Left lung (tissue), 10 donors: ENCODE results near the gene RNF144A. TPM values are rescaled to one million over a fixed set of nuclear protein-coding genes. Genes with fewer than 3 reads are reported as not detected.
A peak's percentile ranks its signal among the peaks of the same experiment; 100 is the strongest.

Source experiments
- ATAC-seq: fragments of 200-7000 bp; cut with Tn5 transposase; one replicate; pipeline ENCODE4 v1.9.1; 2020; ENCODE audit warnings: moderate library complexity
- DNase-seq, 4 donors: peaks; one replicate each; pipeline ENCODE4 v3.0.0-alpha.2; 2013 to 2020
- H3K27ac ChIP-seq, 2 donors: fragments of 200-600 bp; sonication (generic) in 1 of 2; one replicate each; pipeline versions ENCODE4 v1.5.0 to v1.8.0; 2020 to 2021
- H3K27me3 ChIP-seq, 2 donors: fragments of 200-600 bp; sonication (generic) in 1 of 2; one replicate each; pipeline versions ENCODE4 v1.5.0 to v1.8.0; 2020 to 2021
- H3K36me3 ChIP-seq, 2 donors: fragments of 200-600 bp; sonication (generic) in 1 of 2; one replicate each; pipeline versions ENCODE4 v1.5.0 to v1.8.0; 2020 to 2021
- H3K4me1 ChIP-seq, 2 donors: fragments of 200-600 bp; one replicate each; pipeline ENCODE4 v1.8.0; 2021
- H3K4me3 ChIP-seq, 2 donors: fragments of 200-600 bp; sonication (generic) in 1 of 2; one replicate each; pipeline versions ENCODE4 v1.5.0 to v1.8.0; 2020 to 2021; ENCODE audit warnings: mild to moderate bottlenecking in 1 of 2
- H3K9me3 ChIP-seq, 2 donors: fragments of 200-600 bp; sonication (generic) in 1 of 2; one replicate each; pipeline versions ENCODE4 v1.5.0 to v1.8.0; 2020 to 2021
- CTCF ChIP-seq, 2 donors: fragments of 200-600 bp; sonication (generic) in 1 of 2; IDR thresholded peaks; one replicate each; pipeline versions ENCODE4 v1.5.0 to v1.8.0; 2021; ENCODE audit warnings: antibody characterized with exemption in 2 of 2
- intact Hi-C, 2 donors: fragments of 100-400 bp; cut with DNase I; formaldehyde crosslinking; loops; one replicate each; pipeline versions ENCODE4 v1.11.2 to v1.14.2; 2022
- polyA plus RNA-seq, 6 donors: library from polyadenylated mRNA; unstranded; fragments of 120-200 nt; gene quantifications; one replicate each; pipeline ENCODE4 v1.2.1, GENCODE V29; 2013; ENCODE audit not compliant: insufficient read length in 6 of 6
- total RNA-seq, 2 donors: library from RNA; stranded (reverse); fragmentation: NEBNext Ultra II Directional; extraction: Animal tissue kit (Norgen Biotek cat#: 25700); gene quantifications; one replicate each; pipeline ENCODE4 v1.2.1, GENCODE V29; 2021
- donor health status: DM: no; HTN: yes; CAD: no.
- donor health status: DM: no; HTN: no; CAD: no.

RNF144A gene
- total and polyA plus RNA-seq, 8 donors, result 9.9 to 36.5 (median 30.7) TPM

- Histone ChIP-seq H3K9me3 (no peaks in the 10 kb centered on the region), H3K27ac (no peak overlapping the region), H3K27me3 (no peaks in the 10 kb centered on the region), H3K36me3 (no peaks in the 10 kb centered on the region), H3K4me1 (peaks cover 0 to 16% of the 10 kb centered on the region in 2 donors), H3K4me3 (no peak overlapping the region)
- intact Hi-C loops, result no loop called here
- ATAC-seq (no peak), DNase-seq (no peak)
- no peak for TF ChIP-seq CTCF (IDR thresholded peaks at IDR 0.05)
These were observed 34.9 kb downstream of the RNF144A start for GRCh38 chr2:6952101-6952500.

- H3K36me3 ChIP-seq, result no peaks in the 10 kb centered on the region
- intact Hi-C loops, result no loop called here
- no peak overlapping the region for H3K27ac ChIP-seq
- no peak overlapping the region for H3K4me3 ChIP-seq
- no peak for ATAC-seq
- H3K27me3 ChIP-seq, result no peaks in the 10 kb centered on the region
- no peak for DNase-seq
- TF ChIP-seq CTCF (IDR thresholded peaks at IDR 0.05), result no peak
- H3K9me3 ChIP-seq, result no peaks in the 10 kb centered on the region
- peaks cover 0 to 16% of the 10 kb centered on the region in 2 donors for H3K4me1 ChIP-seq
These were observed 37.4 kb downstream of the RNF144A start for GRCh38 chr2:6954586-6954985.

- Histone ChIP-seq H3K27ac (no peak overlapping the region), H3K9me3 (no peaks in the 10 kb centered on the region), H3K36me3 (no peaks in the 10 kb centered on the region), H3K4me1 (peaks cover 0 to 22% of the 10 kb centered on the region in 2 donors), H3K27me3 (no peaks in the 10 kb centered on the region), H3K4me3 (no peak overlapping the region)
- ATAC-seq, result peak; percentile 65
- TF ChIP-seq CTCF (IDR thresholded peaks at IDR 0.05), result no peak
- intact Hi-C loops, result no loop called here
- DNase-seq, result no peak
These were observed 38.4 kb downstream of the RNF144A start for GRCh38 chr2:6955511-6956136.

- DNase-seq, result no peak
These were observed 39.4 kb downstream of the RNF144A start for GRCh38 chr2:6956566-6956965.

More at GRCh38 chr2:6956566-6956965, 39.4 kb downstream of the RNF144A start:
- TF ChIP-seq CTCF (IDR thresholded peaks at IDR 0.05), result no peak
- Histone ChIP-seq H3K9me3 (no peaks in the 10 kb centered on the region), H3K27ac (no peak overlapping the region), H3K4me1 (peaks cover 0 to 30% of the 10 kb centered on the region in 2 donors), H3K4me3 (no peak overlapping the region), H3K36me3 (no peaks in the 10 kb centered on the region), H3K27me3 (no peaks in the 10 kb centered on the region)
- no peak for ATAC-seq
- intact Hi-C loops, result no loop called here
